GM13976 (cell line): Measurements from ENCODE around the gene CEP70.
"Not testable (repeated sequence)": the region's sequence is repeated elsewhere in the genome, so short reads cannot be mapped to it uniquely, and the experiment has no call there.

Source experiments
- DNase-seq: peaks from one replicate; pipeline ENCODE4 v3.0.0; 2012; ENCODE audit warnings: low spot score
- in situ Hi-C: fragments of 300-500 bp; cut with MboI; formaldehyde crosslinking; loops from one replicate; pipeline ENCODE4 v1.12.0; 2022; ENCODE audit warnings: low sequenced_read_pairs, mixed read lengths, inconsistent platforms; ENCODE audit not compliant: unreplicated experiment
- TF ChIP-seq, protein P1 (sequence below): IDR thresholded peaks from 2 replicates; pipeline ENCODE4 v1.5.1; 2012; ENCODE audit warnings: borderline replicate concordance, mild to moderate bottlenecking; ENCODE audit not compliant: insufficient read depth; ENCODE audit errors: extremely low read depth, missing control alignments, control extremely low read depth

Gene CEP70

DNA sequence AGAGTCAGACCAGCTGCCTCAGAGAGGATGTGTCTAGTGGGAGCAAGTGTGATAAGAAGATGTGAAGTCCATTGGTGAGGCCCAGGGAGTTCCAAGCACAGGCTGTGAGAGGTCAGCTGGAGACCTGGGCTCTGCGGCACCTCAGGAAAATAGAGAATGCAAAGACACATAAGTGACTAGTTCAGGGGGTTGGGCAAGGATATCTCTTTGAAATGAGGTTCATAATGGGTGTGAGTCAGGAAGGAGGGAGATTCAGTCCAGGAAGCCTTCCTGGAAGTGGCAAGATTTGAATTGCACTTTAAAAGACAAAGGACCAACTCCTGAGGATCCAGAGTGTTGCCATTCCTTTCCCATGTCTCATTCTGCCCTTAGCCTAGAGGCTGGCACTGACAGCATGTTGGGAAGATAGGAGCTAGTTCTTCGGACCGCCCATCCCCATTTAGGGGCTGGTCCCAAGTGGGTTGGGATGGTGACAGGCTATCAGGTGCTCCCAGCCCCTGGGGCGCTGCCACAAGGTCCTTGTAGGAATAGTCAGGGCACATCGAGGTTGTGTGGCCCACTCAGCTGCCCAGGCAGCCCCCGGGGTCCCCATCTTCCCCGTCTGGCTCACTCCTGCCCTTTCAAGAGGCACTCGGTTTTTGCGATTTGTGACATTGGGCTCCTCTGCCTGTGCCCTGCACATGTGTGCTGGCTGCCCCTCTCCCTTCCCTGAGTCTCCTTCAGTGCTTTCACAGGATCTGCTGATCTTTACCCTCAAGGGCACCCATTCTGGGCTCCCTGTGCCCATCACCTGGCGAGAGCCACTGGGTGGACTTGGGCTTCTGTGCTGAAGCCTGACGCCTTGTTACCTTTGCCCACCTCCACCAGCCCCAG lies 136.0 kb downstream of the CEP70 start:
- in situ Hi-C loops = no loop called here
- DNase-seq = no peak
- TF ChIP-seq, protein P1, sequence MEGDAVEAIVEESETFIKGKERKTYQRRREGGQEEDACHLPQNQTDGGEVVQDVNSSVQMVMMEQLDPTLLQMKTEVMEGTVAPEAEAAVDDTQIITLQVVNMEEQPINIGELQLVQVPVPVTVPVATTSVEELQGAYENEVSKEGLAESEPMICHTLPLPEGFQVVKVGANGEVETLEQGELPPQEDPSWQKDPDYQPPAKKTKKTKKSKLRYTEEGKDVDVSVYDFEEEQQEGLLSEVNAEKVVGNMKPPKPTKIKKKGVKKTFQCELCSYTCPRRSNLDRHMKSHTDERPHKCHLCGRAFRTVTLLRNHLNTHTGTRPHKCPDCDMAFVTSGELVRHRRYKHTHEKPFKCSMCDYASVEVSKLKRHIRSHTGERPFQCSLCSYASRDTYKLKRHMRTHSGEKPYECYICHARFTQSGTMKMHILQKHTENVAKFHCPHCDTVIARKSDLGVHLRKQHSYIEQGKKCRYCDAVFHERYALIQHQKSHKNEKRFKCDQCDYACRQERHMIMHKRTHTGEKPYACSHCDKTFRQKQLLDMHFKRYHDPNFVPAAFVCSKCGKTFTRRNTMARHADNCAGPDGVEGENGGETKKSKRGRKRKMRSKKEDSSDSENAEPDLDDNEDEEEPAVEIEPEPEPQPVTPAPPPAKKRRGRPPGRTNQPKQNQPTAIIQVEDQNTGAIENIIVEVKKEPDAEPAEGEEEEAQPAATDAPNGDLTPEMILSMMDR = no peak

DNA sequence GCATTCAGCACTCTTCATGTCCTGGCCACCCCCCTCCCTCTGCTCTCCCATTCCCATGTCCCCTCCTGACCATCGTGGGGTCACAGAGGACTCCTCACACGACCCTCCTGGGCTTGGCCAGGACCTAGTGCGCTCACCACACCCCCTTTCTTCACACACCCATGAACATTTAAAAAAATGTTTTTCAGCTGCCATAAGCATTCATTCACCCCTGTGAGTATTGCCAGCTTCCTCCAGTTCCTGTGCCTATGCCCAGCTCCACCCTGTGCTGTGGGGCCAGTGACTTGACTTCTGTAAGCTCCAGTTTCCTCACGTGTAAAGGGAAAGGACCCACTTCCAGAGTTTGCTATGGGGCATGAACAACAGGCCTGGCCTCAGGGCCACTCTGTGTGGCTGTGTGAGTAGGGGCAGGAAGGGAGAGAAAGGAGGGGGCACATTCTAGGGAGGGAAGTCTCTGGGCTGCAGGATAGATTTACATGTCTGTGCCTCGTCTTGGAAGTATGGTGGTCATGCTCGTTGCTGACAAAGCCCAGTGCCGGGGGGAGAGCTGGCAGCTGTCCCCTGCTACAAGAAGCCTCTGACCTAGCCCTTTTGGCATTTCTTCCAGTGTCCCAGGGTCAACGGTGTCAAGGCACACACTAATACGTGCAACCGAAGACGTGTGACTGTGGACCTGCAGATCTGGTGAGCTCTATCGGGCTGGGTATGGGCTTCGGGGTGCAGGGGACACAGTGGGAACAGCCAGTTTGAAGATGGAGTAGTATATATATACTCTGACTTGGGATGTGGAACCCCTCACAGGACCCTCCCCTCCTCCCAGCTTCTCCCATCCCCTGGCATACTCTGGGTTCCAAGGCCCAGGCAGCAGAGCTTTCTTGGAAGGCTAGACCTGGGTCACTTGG lies 136.8 kb downstream of the CEP70 start:
- TF ChIP-seq, protein P1 = no peak
- in situ Hi-C loops = no loop called here
- DNase-seq = no peak

DNA sequence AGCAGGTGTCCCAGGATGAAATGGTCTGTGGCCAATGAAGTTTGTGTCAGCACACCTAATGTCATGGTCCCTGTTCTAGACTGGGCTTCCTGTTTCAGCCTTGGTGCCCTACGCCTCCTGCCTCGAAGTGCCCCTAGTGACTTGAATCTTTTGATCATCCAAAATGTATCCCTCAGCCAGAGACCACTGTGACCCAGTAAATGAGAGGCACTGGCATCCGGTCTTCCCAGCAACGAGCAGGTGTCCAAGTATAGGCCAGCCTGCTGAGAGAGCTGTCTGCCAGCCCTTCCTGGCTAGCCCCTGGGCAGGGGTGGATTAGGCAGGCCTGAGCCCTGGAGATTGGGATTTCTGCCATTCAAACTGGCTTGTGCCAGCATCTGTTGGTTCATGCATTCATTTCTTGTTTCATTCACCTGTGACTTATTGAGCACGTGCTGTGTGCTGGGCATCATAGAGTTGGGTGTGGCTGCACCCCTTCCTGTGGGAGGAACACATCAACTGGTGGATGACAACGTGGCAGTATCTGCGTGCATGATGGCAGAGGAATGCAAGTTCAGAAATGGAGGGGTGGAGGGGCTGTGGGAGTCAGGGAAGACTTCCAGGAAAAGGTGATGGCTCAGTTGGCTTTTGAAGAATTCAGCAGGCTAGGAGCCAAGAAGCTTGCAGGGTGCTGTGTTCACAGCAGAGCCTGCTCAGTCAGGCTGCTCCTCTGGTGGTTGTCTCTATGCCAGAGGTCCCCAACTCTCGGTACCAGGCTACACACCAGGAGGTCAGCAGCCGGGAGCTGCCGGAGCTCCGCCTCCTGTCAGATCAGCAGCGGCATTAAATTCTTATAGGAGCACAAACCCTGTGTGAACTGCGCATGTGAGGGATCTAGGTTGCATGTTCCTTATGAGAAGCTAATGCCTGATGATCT lies 138.0 kb downstream of the CEP70 start:
- no peak for DNase-seq
- TF ChIP-seq, protein P1 = no peak
- in situ Hi-C loops = no loop called here

DNA sequence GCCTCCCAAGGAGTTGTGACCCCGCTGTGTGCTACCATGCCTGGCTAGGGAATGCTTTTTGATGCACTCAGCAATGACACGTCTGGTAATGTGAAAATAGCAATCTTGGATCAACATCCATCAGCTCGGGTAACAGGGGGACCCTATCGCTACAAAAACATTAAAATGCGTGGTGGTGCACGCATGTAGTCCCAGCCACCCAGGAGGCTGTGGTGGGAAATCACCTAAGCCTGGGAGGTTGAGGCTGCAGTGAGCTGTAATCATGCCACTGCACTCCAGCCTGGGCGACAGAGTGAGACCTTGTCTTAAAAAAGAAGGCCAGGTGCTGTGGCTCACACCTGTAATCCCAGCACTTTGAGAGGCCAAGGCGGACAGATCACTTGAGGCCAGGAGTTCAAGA lies 140.1 kb downstream of the CEP70 start:
- DNase-seq, in situ Hi-C loops: not testable (repeated sequence)

DNA sequence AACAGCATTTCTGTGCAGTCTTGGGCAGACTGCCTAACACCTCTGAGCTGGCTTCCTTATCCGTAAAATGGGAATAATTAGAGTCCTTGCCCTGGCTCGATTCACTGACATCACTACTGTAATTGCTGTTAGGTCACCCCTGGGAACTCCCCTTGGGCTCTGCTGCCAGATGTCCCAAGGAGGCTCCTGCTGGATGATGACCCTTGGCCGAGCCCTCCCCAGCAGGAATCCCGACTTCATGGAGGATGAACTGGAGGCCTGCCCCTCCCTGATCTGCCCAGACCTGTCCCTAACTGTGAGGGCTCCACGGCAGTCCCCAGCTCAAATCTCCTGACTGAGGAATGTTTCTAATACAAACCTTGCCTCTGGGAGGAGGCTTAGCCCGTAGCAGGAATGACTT lies 141.6 kb downstream of the CEP70 start:
- peak; percentile 12 for DNase-seq
- in situ Hi-C loops = no loop called here
- TF ChIP-seq, protein P1 = no peak

DNA sequence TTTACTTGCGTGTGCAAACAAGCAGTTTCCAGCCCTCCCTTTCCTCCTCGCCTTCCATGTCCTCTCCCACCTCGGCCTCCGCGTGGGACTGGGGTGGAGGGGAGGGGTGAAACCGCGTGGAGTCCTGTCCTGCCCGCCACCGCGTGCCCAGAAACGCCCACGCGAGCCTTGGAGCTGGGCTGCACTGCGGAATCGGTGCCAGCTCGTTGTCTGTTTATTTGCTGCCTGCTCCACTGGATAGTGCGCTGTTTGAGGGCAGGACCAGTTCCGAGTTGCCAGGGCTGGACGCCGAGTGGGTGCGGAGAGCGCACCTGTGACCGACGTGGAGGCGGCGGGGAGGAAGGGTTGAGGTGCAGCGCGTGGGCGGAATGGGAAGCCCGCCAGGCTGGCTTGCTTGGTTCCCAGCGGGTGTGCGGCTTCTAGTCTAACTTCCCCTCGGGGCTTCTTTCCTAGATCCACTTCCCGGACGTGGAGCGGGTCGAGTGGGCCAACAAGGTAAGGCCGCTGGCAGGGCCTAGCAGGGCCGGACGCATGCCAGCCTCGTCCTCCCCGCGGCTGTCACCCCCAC lies 142.4 kb downstream of the CEP70 start:
- in situ Hi-C loops = no loop called here
- DNase-seq = peak; percentile 30
- TF ChIP-seq, protein P1 = no peak
